HepG2 (cell line): ENCODE results near the gene ZBTB7B. TPM values are rescaled to one million over a fixed set of nuclear protein-coding genes. Genes with fewer than 3 reads are reported as not detected.

ENCODE experiments used
- ASH2L ChIP-seq: fragments of 300-600, 200-600 bp; sonication (generic); IDR thresholded peaks from 2 replicates; pipeline ENCODE4 v1.7.0; 2017; ENCODE audit warnings: low read depth, mild to moderate bottlenecking, moderate library complexity, mixed read lengths, low read length; ENCODE audit not compliant: insufficient read length
- ESRRA ChIP-seq: sonication (generic); formaldehyde crosslinking; IDR thresholded peaks from 2 replicates; pipeline ENCODE4 v1.5.1; 2020; ENCODE audit warnings: mild to moderate bottlenecking, low read depth, missing genetic modification reagents
- IKZF1 ChIP-seq: fragments of 450-650 bp; IDR thresholded peaks from 2 replicates; pipeline ENCODE4 v1.7.1; 2016
- IKZF4 ChIP-seq: sonication (generic); formaldehyde crosslinking; IDR thresholded peaks from 2 replicates; pipeline ENCODE4 v1.5.1; 2020; ENCODE audit warnings: borderline replicate concordance, mild to moderate bottlenecking, low read depth, missing genetic modification reagents; ENCODE audit errors: not compliant biosample characterization
- NCOA1 ChIP-seq: sonication (generic); formaldehyde crosslinking; IDR thresholded peaks from 2 replicates; pipeline ENCODE4 v1.9.0; 2021; ENCODE audit warnings: missing genetic modification reagents
- PAX8 ChIP-seq: sonication (generic); formaldehyde crosslinking; IDR thresholded peaks from 2 replicates; pipeline ENCODE4 v1.8.0; 2022; ENCODE audit warnings: mild to moderate bottlenecking, missing genetic modification reagents, borderline replicate concordance
- RFX3 ChIP-seq: IDR thresholded peaks from 2 replicates; pipeline ENCODE4 v1.6.1; 2016; ENCODE audit warnings: missing biosample characterization, missing genetic modification reagents
- SRF ChIP-seq: IDR thresholded peaks from 2 replicates; pipeline ENCODE4 v1.6.1; 2011; ENCODE audit warnings: mild to moderate bottlenecking, low read depth, low read length, moderate library complexity
- SUZ12 ChIP-seq: fragments of 150-350 bp; IDR thresholded peaks from 2 replicates; pipeline ENCODE4 v1.6.1; 2014; ENCODE audit warnings: low read depth, low read length
- TGIF2 ChIP-seq: IDR thresholded peaks from 2 replicates; pipeline ENCODE4 v1.6.1; 2016; ENCODE audit warnings: control low read depth, missing compliant biosample characterization
- YEATS2 ChIP-seq: sonication (generic); formaldehyde crosslinking; IDR thresholded peaks from 2 replicates; pipeline ENCODE4 v1.4.0; 2020; ENCODE audit warnings: missing genetic modification reagents, borderline replicate concordance
- ZFAT ChIP-seq: sonication (generic); formaldehyde crosslinking; conservative IDR thresholded peaks from 2 replicates; pipeline ENCODE4 v1.8.1; 2023; ENCODE audit warnings: missing genetic modification reagents, inconsistent platforms
- ZNF160 ChIP-seq: sonication (generic); formaldehyde crosslinking; IDR thresholded peaks from 2 replicates; pipeline ENCODE4 v1.8.0; 2022; ENCODE audit warnings: mild to moderate bottlenecking, inconsistent platforms, missing genetic modification reagents
- ZNF329 ChIP-seq: sonication (generic); formaldehyde crosslinking; IDR thresholded peaks from 2 replicates; pipeline ENCODE4 v1.9.0; 2021; ENCODE audit warnings: low read depth, mild to moderate bottlenecking, missing genetic modification reagents
- ZNF337 ChIP-seq: sonication (generic); formaldehyde crosslinking; IDR thresholded peaks from 2 replicates; pipeline ENCODE4 v1.5.1; 2020; ENCODE audit warnings: missing genetic modification reagents, low read depth, mild to moderate bottlenecking, borderline replicate concordance
- ZNF430 ChIP-seq: sonication (generic); formaldehyde crosslinking; IDR thresholded peaks from 2 replicates; pipeline ENCODE4 v1.9.0; 2021; ENCODE audit warnings: mild to moderate bottlenecking, missing genetic modification reagents
- ZNF543 ChIP-seq: sonication (generic); formaldehyde crosslinking; IDR thresholded peaks from 2 replicates; pipeline ENCODE4 v1.4.0; 2020; ENCODE audit warnings: mild to moderate bottlenecking, missing genetic modification reagents
- ZNF557 ChIP-seq: sonication (generic); formaldehyde crosslinking; IDR thresholded peaks from 2 replicates; pipeline ENCODE4 v1.4.0; 2020; ENCODE audit warnings: missing genetic modification reagents
- ZNF619 ChIP-seq: sonication (generic); formaldehyde crosslinking; IDR thresholded peaks from 2 replicates; pipeline ENCODE4 v1.4.0; 2020; ENCODE audit warnings: mild to moderate bottlenecking, missing genetic modification reagents
- ZNF672 ChIP-seq: sonication (generic); formaldehyde crosslinking; IDR thresholded peaks from 2 replicates; pipeline ENCODE4 v1.8.1; 2022; ENCODE audit warnings: missing genetic modification reagents
- ZNF839 ChIP-seq: sonication (generic); formaldehyde crosslinking; IDR thresholded peaks from 2 replicates; pipeline ENCODE4 v1.4.0; 2020; ENCODE audit warnings: missing genetic modification reagents, mild to moderate bottlenecking, borderline replicate concordance
- ZNF841 ChIP-seq: sonication (generic); formaldehyde crosslinking; IDR thresholded peaks from 2 replicates; pipeline ENCODE4 v1.8.1; 2023; ENCODE audit warnings: missing genetic modification reagents, borderline replicate concordance
- ZSCAN25 ChIP-seq: sonication (generic); formaldehyde crosslinking; IDR thresholded peaks from 2 replicates; pipeline ENCODE4 v1.8.0; 2022; ENCODE audit warnings: mild to moderate bottlenecking, missing genetic modification reagents
- ZSCAN9 ChIP-seq: IDR thresholded peaks from 2 replicates; pipeline ENCODE4 v1.6.1; 2016; ENCODE audit warnings: borderline replicate concordance
- ZZZ3 ChIP-seq: sonication (generic); formaldehyde crosslinking; IDR thresholded peaks from 2 replicates; pipeline ENCODE4 v1.4.0; 2020; ENCODE audit warnings: missing genetic modification reagents, mild to moderate bottlenecking, borderline replicate concordance
- polyA plus RNA-seq, 8 experiments: library from polyadenylated mRNA; depleted of rRNA in 3 of 8; stranded (reverse) in 7 of 8; unstranded in 1 of 8; fragments of >200 nt; fragmentation: Illumina TruSeq in 4 of 8; extraction: Trizol in 4 of 8; gene quantifications; 2 replicates each; pipeline versions ENCODE4 v1.2.1 to v1.2.3, GENCODE V29; 2011 to 2016; ENCODE audit warnings: low read depth in 4 of 8, missing spikeins in 1 of 8, mixed read lengths in 1 of 8; ENCODE audit not compliant: insufficient read depth in 1 of 8
- total RNA-seq, 5 experiments: library from RNA; depleted of rRNA; stranded (reverse); fragments of >200 nt; fragmentation: Illumina TruSeq; extraction: Trizol; gene quantifications; 2 replicates each; pipeline ENCODE4 v1.2.3, GENCODE V29; 2016; ENCODE audit warnings: low read depth in 1 of 5
- TF ChIP-seq, protein P1 (sequence below): sonication (generic); formaldehyde crosslinking; IDR thresholded peaks from 2 replicates; pipeline ENCODE4 v1.4.0; 2020; ENCODE audit warnings: missing genetic modification reagents
- TF ChIP-seq, protein P2 (sequence below): sonication (generic); formaldehyde crosslinking; IDR thresholded peaks from 2 replicates; pipeline ENCODE4 v1.8.0; 2022; ENCODE audit warnings: missing genetic modification reagents, low read depth, mild to moderate bottlenecking, borderline replicate concordance
- TF ChIP-seq, protein P3 (sequence below): sonication (generic); formaldehyde crosslinking; IDR thresholded peaks from 2 replicates; pipeline ENCODE4 v1.5.0; 2020; ENCODE audit warnings: mild to moderate bottlenecking, missing genetic modification reagents

The ZBTB7B gene
- total and polyA plus RNA-seq, 2 of the 13 experiments (the other 11 are each of a cell fraction or from before 2014, with no cell fraction given) = 15.5 to 17.5 TPM

DNA sequence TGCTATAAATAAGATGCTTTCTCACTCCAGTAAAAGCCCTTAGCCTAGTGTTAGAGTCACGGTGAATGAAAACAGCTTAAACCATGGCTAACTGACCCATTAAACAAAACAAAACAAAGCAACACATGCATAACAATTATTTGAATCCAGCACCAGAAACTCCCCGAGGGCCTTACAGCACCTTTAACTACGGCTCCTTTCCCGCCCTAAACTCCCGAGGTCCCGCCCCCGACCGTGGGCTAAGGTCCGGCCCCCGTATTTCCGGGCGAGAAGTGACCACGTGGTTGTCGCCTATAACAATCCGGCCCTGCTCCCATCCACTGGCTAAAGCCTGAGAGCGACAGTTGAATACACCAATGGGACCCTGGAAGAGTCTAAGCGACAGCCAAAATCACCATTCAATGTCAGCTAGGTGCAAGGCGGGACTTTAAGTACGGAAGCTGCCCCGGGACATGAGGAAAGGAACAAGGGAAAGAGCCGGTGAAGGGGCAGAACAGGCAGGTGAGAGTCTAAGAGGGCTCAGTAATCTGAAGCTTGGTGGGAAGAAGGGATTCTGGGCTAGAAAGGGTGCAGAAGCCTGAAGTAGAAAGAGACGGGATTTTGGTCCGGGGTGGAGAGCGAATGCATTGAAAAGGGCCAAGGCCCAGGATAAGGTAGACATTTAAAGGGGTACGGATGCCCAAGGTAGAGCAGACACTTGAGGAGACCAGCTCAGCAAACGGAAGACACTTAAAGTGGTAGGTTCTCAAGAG, 19.5 kb upstream of the ZBTB7B start, which contains the start of gene FLAD1 (continued):
- TF ChIP-seq ZNF430 (CRISPR knock-in tag) = 0 out of 2 replicates have a peak, but pooled peaks have one; percentile 20
- TF ChIP-seq IKZF1 = no peak
- TF ChIP-seq ZNF557 (CRISPR knock-in tag) = no peak
- peak; percentile 84 for TF ChIP-seq ASH2L
- no peak for TF ChIP-seq SUZ12
- no peak for TF ChIP-seq IKZF4 (CRISPR knock-in tag)
- no peak for TF ChIP-seq ZNF841 (CRISPR knock-in tag)
- no peak for TF ChIP-seq ZNF337 (CRISPR knock-in tag)
- no peak for TF ChIP-seq ZNF160 (CRISPR knock-in tag)
- TF ChIP-seq SRF = no peak
- no peak for TF ChIP-seq RFX3 (CRISPR knock-in tag)
- TF ChIP-seq ZNF619 (CRISPR knock-in tag) = no peak
- TF ChIP-seq, protein P1, sequence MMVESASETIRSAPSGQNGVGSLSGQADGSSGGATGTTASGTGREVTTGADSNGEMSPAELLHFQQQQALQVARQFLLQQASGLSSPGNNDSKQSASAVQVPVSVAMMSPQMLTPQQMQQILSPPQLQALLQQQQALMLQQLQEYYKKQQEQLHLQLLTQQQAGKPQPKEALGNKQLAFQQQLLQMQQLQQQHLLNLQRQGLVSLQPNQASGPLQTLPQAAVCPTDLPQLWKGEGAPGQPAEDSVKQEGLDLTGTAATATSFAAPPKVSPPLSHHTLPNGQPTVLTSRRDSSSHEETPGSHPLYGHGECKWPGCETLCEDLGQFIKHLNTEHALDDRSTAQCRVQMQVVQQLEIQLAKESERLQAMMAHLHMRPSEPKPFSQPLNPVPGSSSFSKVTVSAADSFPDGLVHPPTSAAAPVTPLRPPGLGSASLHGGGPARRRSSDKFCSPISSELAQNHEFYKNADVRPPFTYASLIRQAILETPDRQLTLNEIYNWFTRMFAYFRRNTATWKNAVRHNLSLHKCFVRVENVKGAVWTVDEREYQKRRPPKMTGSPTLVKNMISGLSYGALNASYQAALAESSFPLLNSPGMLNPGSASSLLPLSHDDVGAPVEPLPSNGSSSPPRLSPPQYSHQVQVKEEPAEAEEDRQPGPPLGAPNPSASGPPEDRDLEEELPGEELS (CRISPR knock-in tag) = no peak
- no peak for TF ChIP-seq NCOA1
- no peak for TF ChIP-seq ZNF329 (CRISPR knock-in tag)
- TF ChIP-seq, protein P2, sequence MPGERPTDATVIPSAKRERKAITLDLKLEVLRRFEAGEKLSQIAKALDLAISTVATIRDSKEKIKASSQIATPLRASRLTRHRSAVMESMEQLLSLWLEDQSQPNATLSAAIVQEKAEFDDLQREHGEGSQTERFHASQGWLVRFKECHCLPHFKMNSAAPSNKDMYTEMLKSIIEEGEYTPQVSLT (CRISPR knock-in tag) = no peak
- no peak for TF ChIP-seq ZNF672 (CRISPR knock-in tag)
- TF ChIP-seq ZFAT (CRISPR knock-in tag) = no peak
- TF ChIP-seq ZNF839 (CRISPR knock-in tag) = no peak
- TF ChIP-seq, protein P3, sequence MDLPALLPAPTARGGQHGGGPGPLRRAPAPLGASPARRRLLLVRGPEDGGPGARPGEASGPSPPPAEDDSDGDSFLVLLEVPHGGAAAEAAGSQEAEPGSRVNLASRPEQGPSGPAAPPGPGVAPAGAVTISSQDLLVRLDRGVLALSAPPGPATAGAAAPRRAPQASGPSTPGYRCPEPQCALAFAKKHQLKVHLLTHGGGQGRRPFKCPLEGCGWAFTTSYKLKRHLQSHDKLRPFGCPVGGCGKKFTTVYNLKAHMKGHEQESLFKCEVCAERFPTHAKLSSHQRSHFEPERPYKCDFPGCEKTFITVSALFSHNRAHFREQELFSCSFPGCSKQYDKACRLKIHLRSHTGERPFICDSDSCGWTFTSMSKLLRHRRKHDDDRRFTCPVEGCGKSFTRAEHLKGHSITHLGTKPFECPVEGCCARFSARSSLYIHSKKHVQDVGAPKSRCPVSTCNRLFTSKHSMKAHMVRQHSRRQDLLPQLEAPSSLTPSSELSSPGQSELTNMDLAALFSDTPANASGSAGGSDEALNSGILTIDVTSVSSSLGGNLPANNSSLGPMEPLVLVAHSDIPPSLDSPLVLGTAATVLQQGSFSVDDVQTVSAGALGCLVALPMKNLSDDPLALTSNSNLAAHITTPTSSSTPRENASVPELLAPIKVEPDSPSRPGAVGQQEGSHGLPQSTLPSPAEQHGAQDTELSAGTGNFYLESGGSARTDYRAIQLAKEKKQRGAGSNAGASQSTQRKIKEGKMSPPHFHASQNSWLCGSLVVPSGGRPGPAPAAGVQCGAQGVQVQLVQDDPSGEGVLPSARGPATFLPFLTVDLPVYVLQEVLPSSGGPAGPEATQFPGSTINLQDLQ = no peak
- no peak; the same call in 1 of the 2 replicates for TF ChIP-seq ZSCAN25 (CRISPR knock-in tag)
- no peak for TF ChIP-seq ZNF543
- no peak for TF ChIP-seq ESRRA (CRISPR knock-in tag)
- TF ChIP-seq PAX8 (CRISPR knock-in tag) = no peak
- peak; percentile 29; the same call in 1 of the 2 replicates for TF ChIP-seq ZSCAN9 (CRISPR knock-in tag)
- TF ChIP-seq YEATS2 = peak; percentile 97
- peak; percentile 85 for TF ChIP-seq TGIF2 (CRISPR knock-in tag)
- no peak; the same call in 1 of the 2 replicates for TF ChIP-seq ZZZ3
